Measurements from ENCODE around the gene RAVER2. TPM values are rescaled to one million over a fixed set of nuclear protein-coding genes. Genes with fewer than 3 reads are reported as not detected.

RAVER2 gene
- total RNA-seq: 5.8 and 7.2 TPM in 2 replicates

GRCh38 chr1:64744492-64745180 is at the start of gene RAVER2:
RAVER2 (plus strand) TSS chr1:64745075; CDS start chr1:64745173, 98 bp downstream.

Other genes with a start within 250 kb of the RAVER2 start
- gene JAK1, start 221.5 kb downstream of the RAVER2 start, total RNA-seq: 139 and 154 TPM in 2 replicates